Neural cell (in vitro differentiated cells): ENCODE measurements around the gene PLIN1. TPM values are rescaled to one million over a fixed set of nuclear protein-coding genes. Genes with fewer than 3 reads are reported as not detected.

Experiments
- H2AFZ ChIP-seq: fragments of 200-600, 300-800 bp; sonication (generic), shearing (Covaris generic); 2 replicates; pipeline ENCODE4 v1.6.0; 2014; ENCODE audit warnings: low read depth, mild to moderate bottlenecking, antibody characterized with exemption, low read length, moderate library complexity
- H3F3A ChIP-seq: fragments of 200-600 bp; shearing (Covaris generic); 2 replicates; pipeline ENCODE4 v1.6.1; 2016; ENCODE audit warnings: mild to moderate bottlenecking, moderate library complexity, mixed read lengths, antibody characterized with exemption, low read length; ENCODE audit not compliant: insufficient read depth, poor library complexity, severe bottlenecking
- H3K27ac ChIP-seq: fragments of 200-600, 300-800 bp; sonication (generic), shearing (Covaris generic); 2 replicates; pipeline ENCODE4 v1.5.1; 2014; ENCODE audit warnings: mild to moderate bottlenecking, low read length, moderate library complexity
- H3K27me3 ChIP-seq: fragments of 300-800, 200-600 bp; sonication (generic), shearing (Covaris generic); 2 replicates; pipeline ENCODE4 v1.6.0; 2014; ENCODE audit warnings: mild to moderate bottlenecking, low read depth, low read length, moderate library complexity; ENCODE audit not compliant: insufficient read depth
- H3K36me3 ChIP-seq: fragments of 300-800, 200-600 bp; sonication (generic), shearing (Covaris generic); 2 replicates; pipeline ENCODE4 v1.5.1; 2014; ENCODE audit warnings: mild to moderate bottlenecking, antibody characterized with exemption, low read length, moderate library complexity; ENCODE audit not compliant: insufficient read depth
- H3K4me2 ChIP-seq: fragments of 300-800, 200-600 bp; sonication (generic), shearing (Covaris generic); 2 replicates; pipeline ENCODE4 v1.6.0; 2014; ENCODE audit warnings: mild to moderate bottlenecking, low read length
- H3K4me3 ChIP-seq: fragments of 300-800, 200-600 bp; sonication (generic), shearing (Covaris generic); 2 replicates; pipeline ENCODE4 v1.5.1; 2014; ENCODE audit warnings: mild to moderate bottlenecking, low read length, moderate library complexity
- H3K79me2 ChIP-seq: fragments of 200-600 bp; shearing (Covaris generic); replicated peaks from 2 replicates; pipeline ENCODE4 v1.6.0; 2014; ENCODE audit warnings: mild to moderate bottlenecking, low read length, moderate library complexity; ENCODE audit not compliant: insufficient read depth
- H3K9ac ChIP-seq: fragments of 300-800, 200-600 bp; sonication (generic), shearing (Covaris generic); 2 replicates; pipeline ENCODE4 v1.6.1; 2016; ENCODE audit warnings: mild to moderate bottlenecking, low read length, mixed read lengths
- H3K9me2 ChIP-seq: fragments of 200-600 bp; shearing (Covaris generic); 2 replicates; pipeline ENCODE4 v1.6.1; 2016; ENCODE audit warnings: mild to moderate bottlenecking, low read length, mixed read lengths; ENCODE audit not compliant: insufficient read depth
- H3K9me3 ChIP-seq: fragments of 200-600, 300-800 bp; sonication (generic), shearing (Covaris generic); 2 replicates; pipeline ENCODE4 v1.6.1; 2016; ENCODE audit warnings: mild to moderate bottlenecking, mixed run types, low read length, moderate library complexity, mixed read lengths
- H4K20me1 ChIP-seq: fragments of 200-600 bp; shearing (Covaris generic); 2 replicates; pipeline ENCODE4 v1.6.1; 2016; ENCODE audit warnings: mild to moderate bottlenecking, mixed run types; ENCODE audit not compliant: insufficient read depth
- CTCF ChIP-seq: fragments of 450-650 bp; IDR thresholded peaks from 2 replicates; pipeline ENCODE4 v1.5.1; 2014; ENCODE audit warnings: antibody characterized with exemption, mild to moderate bottlenecking, moderate library complexity; ENCODE audit not compliant: poor library complexity, severe bottlenecking
- EP300 ChIP-seq: fragments of 450-650 bp; conservative IDR thresholded peaks from 2 replicates; pipeline ENCODE4 v1.6.1; 2014; ENCODE audit warnings: antibody characterized with exemption, mild to moderate bottlenecking, moderate library complexity; ENCODE audit not compliant: poor library complexity, severe bottlenecking
- EZH2 ChIP-seq: fragments of 200-600, 300-800 bp; shearing (Covaris generic), sonication (generic); IDR thresholded peaks from 2 replicates; pipeline ENCODE4 v1.6.1; 2014; ENCODE audit warnings: antibody characterized with exemption, low read length, borderline replicate concordance, mild to moderate bottlenecking; ENCODE audit not compliant: insufficient read depth, poor library complexity, severe bottlenecking
- MXI1 ChIP-seq: fragments of 450-650 bp; conservative IDR thresholded peaks from 2 replicates; pipeline ENCODE4 v1.6.1; 2014; ENCODE audit warnings: antibody characterized with exemption, mild to moderate bottlenecking; ENCODE audit not compliant: poor library complexity, severe bottlenecking
- POLR2AphosphoS5 ChIP-seq: IDR thresholded peaks from 2 replicates; pipeline ENCODE4 v1.6.1; 2012
- RAD21 ChIP-seq: fragments of 450-650 bp; conservative IDR thresholded peaks from 2 replicates; pipeline ENCODE4 v1.6.1; 2014; ENCODE audit warnings: antibody characterized with exemption, mild to moderate bottlenecking, moderate library complexity
- SMC3 ChIP-seq: fragments of 450-650 bp; conservative IDR thresholded peaks from 2 replicates; pipeline ENCODE4 v1.6.1; 2014; ENCODE audit warnings: antibody characterized with exemption, mild to moderate bottlenecking, moderate library complexity; ENCODE audit not compliant: poor library complexity
- TAF1 ChIP-seq: IDR thresholded peaks from 2 replicates; pipeline ENCODE4 v1.6.1; 2012; ENCODE audit warnings: low read depth
- polyA plus RNA-seq: library from polyadenylated mRNA; depleted of rRNA; stranded (reverse); fragments of >200 nt; gene quantifications from 2 replicates; pipeline ENCODE4 v1.2.3, GENCODE V29; 2014
- TF ChIP-seq, protein P1 (sequence below): IDR thresholded peaks from 2 replicates; pipeline ENCODE4 v1.6.1; 2012; ENCODE audit warnings: borderline replicate concordance

PLIN1 gene
- polyA plus RNA-seq, 1 donor from 2014 or later: not detected

DNA sequence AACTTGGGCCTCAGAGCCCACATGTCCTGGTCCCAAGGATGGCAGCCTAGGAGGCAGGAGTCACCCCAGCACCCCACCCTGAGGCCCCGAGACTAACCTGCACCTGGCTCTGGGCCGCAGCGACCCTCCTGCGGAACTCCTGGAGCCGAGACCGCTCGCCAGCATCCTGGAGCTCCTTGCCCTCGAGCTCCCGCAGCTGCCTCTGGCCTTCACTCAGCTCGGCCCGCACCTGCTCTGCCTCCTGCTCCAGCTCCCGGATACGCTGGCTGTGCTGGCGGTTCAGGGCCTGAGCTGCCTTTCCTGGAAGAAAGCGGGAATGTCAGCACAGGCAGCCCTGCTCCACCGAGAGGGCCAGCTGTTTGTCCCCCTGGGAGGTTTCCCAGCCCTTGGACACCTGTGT, 37.1 kb downstream of the PLIN1 start:
- H3K27me3 ChIP-seq: no peaks in the 10 kb centered on the region
- H3K27ac ChIP-seq: no peak overlapping the region
- no peak overlapping the region for H3K9ac ChIP-seq
- H3F3A ChIP-seq: no peaks in the 10 kb centered on the region
- H3K79me2 ChIP-seq: no peaks in the 10 kb centered on the region
- no peaks in the 10 kb centered on the region for H4K20me1 ChIP-seq
- no peak overlapping the region for H3K4me3 ChIP-seq
- H3K4me2 ChIP-seq: no peak overlapping the region
- TF ChIP-seq SMC3 (no peak), MXI1 (no peak), CTCF (no peak), RAD21 (no peak), EP300 (no peak), POLR2AphosphoS5 (no peak), EZH2 (no peak), TAF1 (no peak)
- TF ChIP-seq, protein P1, sequence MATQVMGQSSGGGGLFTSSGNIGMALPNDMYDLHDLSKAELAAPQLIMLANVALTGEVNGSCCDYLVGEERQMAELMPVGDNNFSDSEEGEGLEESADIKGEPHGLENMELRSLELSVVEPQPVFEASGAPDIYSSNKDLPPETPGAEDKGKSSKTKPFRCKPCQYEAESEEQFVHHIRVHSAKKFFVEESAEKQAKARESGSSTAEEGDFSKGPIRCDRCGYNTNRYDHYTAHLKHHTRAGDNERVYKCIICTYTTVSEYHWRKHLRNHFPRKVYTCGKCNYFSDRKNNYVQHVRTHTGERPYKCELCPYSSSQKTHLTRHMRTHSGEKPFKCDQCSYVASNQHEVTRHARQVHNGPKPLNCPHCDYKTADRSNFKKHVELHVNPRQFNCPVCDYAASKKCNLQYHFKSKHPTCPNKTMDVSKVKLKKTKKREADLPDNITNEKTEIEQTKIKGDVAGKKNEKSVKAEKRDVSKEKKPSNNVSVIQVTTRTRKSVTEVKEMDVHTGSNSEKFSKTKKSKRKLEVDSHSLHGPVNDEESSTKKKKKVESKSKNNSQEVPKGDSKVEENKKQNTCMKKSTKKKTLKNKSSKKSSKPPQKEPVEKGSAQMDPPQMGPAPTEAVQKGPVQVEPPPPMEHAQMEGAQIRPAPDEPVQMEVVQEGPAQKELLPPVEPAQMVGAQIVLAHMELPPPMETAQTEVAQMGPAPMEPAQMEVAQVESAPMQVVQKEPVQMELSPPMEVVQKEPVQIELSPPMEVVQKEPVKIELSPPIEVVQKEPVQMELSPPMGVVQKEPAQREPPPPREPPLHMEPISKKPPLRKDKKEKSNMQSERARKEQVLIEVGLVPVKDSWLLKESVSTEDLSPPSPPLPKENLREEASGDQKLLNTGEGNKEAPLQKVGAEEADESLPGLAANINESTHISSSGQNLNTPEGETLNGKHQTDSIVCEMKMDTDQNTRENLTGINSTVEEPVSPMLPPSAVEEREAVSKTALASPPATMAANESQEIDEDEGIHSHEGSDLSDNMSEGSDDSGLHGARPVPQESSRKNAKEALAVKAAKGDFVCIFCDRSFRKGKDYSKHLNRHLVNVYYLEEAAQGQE: no peak
- H3K9me3 ChIP-seq: no peaks in the 10 kb centered on the region
- no peaks in the 10 kb centered on the region for H3K36me3 ChIP-seq
- H2AFZ ChIP-seq: no peak overlapping the region
- H3K9me2 ChIP-seq: no peaks in the 10 kb centered on the region

- no peak overlapping the region for H3K9ac ChIP-seq
- no peaks in the 10 kb centered on the region for H3K27me3 ChIP-seq
Observed at GRCh38 chr15:89641053-89641452, 38.1 kb downstream of the PLIN1 start.

More at GRCh38 chr15:89641053-89641452, 38.1 kb downstream of the PLIN1 start:
- no peaks in the 10 kb centered on the region for H4K20me1 ChIP-seq
- H3K79me2 ChIP-seq: no peaks in the 10 kb centered on the region
- no peaks in the 10 kb centered on the region for H3K9me3 ChIP-seq
- H3K4me3 ChIP-seq: no peak overlapping the region
- no peaks in the 10 kb centered on the region for H3F3A ChIP-seq
- H3K36me3 ChIP-seq: no peaks in the 10 kb centered on the region
- H3K9me2 ChIP-seq: no peaks in the 10 kb centered on the region
- no peak overlapping the region for H2AFZ ChIP-seq
- TF ChIP-seq CTCF (no peak), POLR2AphosphoS5 (no peak), RAD21 (no peak), EP300 (no peak), TAF1 (no peak), SMC3 (no peak), MXI1 (no peak), EZH2 (no peak)
- TF ChIP-seq, protein P1: no peak
- no peak overlapping the region for H3K27ac ChIP-seq
- H3K4me2 ChIP-seq: no peak overlapping the region
